Astrocyte (in vitro differentiated cells and primary cell): ENCODE data around the gene SIGLEC12. TPM values are rescaled to one million over a fixed set of nuclear protein-coding genes. Genes with fewer than 3 reads are reported as not detected.

Experiments
- DNase-seq: peaks from one replicate; pipeline ENCODE4 v3.0.0-alpha.2; 2010; ENCODE audit warnings: low read depth
- FAIRE-seq: peaks from 2 replicates; lab custom pipeline; 2011; peaks lifted over from hg19 to GRCh38; lab: Jason Lieb, UNC
- H2AFZ ChIP-seq: 2 replicates; pipeline ENCODE4 v1.6.0; 2012; ENCODE audit warnings: low read depth, low read length, inconsistent platforms
- H3K27ac ChIP-seq: 2 replicates; pipeline ENCODE4 v1.5.1; 2011; ENCODE audit warnings: low read depth, low read length, inconsistent platforms
- H3K27me3 ChIP-seq: 2 replicates; pipeline ENCODE4 v1.6.0; 2011; ENCODE audit warnings: low read length, inconsistent platforms; ENCODE audit not compliant: insufficient read depth
- H3K36me3 ChIP-seq: 2 replicates; pipeline ENCODE4 v1.5.1; 2011; ENCODE audit warnings: low read length, inconsistent platforms; ENCODE audit not compliant: insufficient read depth
- H3K4me1 ChIP-seq: 2 replicates; pipeline ENCODE4 v1.5.1; 2011; ENCODE audit warnings: low read length, inconsistent platforms; ENCODE audit not compliant: insufficient read depth
- H3K4me2 ChIP-seq: 2 replicates; pipeline ENCODE4 v1.6.0; 2012; ENCODE audit warnings: low read length, inconsistent platforms
- H3K4me3 ChIP-seq: 2 replicates; pipeline ENCODE4 v1.5.1; 2011; ENCODE audit warnings: low read depth, mild to moderate bottlenecking, low read length, inconsistent platforms; ENCODE audit not compliant: insufficient read depth
- H3K79me2 ChIP-seq: 2 replicates; pipeline ENCODE4 v1.6.0; 2012; ENCODE audit warnings: mild to moderate bottlenecking, low read length, inconsistent platforms; ENCODE audit not compliant: insufficient read depth
- H3K9ac ChIP-seq: 2 replicates; pipeline ENCODE4 v1.6.0; 2012; ENCODE audit warnings: mild to moderate bottlenecking, low read length, inconsistent platforms
- H3K9me3 ChIP-seq: 2 replicates; pipeline ENCODE4 v1.5.1; 2012; ENCODE audit warnings: low read depth, mild to moderate bottlenecking, low read length, inconsistent platforms; ENCODE audit not compliant: insufficient read depth
- H4K20me1 ChIP-seq: 2 replicates; pipeline ENCODE4 v1.6.0; 2012; ENCODE audit warnings: low read length, inconsistent platforms; ENCODE audit not compliant: insufficient read depth
- H3K27ac Mint-ChIP-seq: one replicate; pipeline ENCODE4 v1.8.0; 2021; ENCODE audit warnings: mild to moderate bottlenecking, mixed read lengths; ENCODE audit not compliant: unreplicated experiment
- H3K27me3 Mint-ChIP-seq: one replicate; pipeline ENCODE4 v1.8.0; 2021; ENCODE audit warnings: low read depth, mixed read lengths; ENCODE audit not compliant: unreplicated experiment
- H3K36me3 Mint-ChIP-seq: one replicate; pipeline ENCODE4 v1.8.0; 2021; ENCODE audit warnings: low read depth, mixed read lengths; ENCODE audit not compliant: unreplicated experiment
- H3K4me1 Mint-ChIP-seq: one replicate; pipeline ENCODE4 v1.8.0; 2021; ENCODE audit warnings: low read depth, mixed read lengths; ENCODE audit not compliant: unreplicated experiment
- H3K4me3 Mint-ChIP-seq: one replicate; pipeline ENCODE4 v1.8.0; 2021; ENCODE audit warnings: mild to moderate bottlenecking, moderate library complexity, mixed read lengths; ENCODE audit not compliant: unreplicated experiment
- H3K9me3 Mint-ChIP-seq: one replicate; pipeline ENCODE4 v1.8.0; 2021; ENCODE audit warnings: mild to moderate bottlenecking, mixed read lengths; ENCODE audit not compliant: unreplicated experiment
- CTCF ChIP-seq: IDR thresholded peaks from 2 replicates; pipeline ENCODE4 v1.5.1; 2011; ENCODE audit warnings: low read depth, mild to moderate bottlenecking, inconsistent platforms, low read length, moderate library complexity; ENCODE audit not compliant: insufficient read depth
- EZH2 ChIP-seq: IDR thresholded peaks from 2 replicates; pipeline ENCODE4 v1.6.1; 2012; ENCODE audit warnings: mild to moderate bottlenecking, low read length, inconsistent platforms; ENCODE audit not compliant: insufficient read depth
- total RNA-seq: library from RNA; stranded (reverse); gene quantifications from 2 replicates; pipeline ENCODE4 v1.2.1, GENCODE V29; 2021

The SIGLEC12 gene
- total RNA-seq, 1 donor from 2014 or later = not detected

DNA sequence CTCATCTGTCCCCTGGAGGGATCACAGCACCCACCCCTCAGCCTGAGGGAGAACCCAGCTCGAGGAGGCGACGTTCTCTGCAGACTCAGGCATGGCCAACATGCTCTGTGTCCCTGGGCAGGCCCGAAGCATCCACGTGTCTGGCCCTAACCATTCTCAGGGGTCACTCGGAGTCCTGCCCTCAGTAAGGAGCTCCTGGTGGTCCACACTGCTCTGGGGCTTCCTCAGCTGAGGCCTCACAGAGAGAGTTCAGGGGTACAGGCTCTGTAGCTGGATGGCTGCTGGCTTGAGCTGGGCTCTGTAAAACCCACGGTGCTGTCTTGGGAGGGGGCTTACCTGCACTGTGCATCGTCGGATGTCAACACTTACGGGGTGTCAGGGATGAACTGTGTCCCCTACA lies 38.9 kb downstream of the SIGLEC12 start:
- FAIRE-seq (no peak), DNase-seq (no peak)
- H2AFZ ChIP-seq = no peak overlapping the region
- no peaks in the 10 kb centered on the region for H3K27me3 ChIP-seq
- H3K36me3 ChIP-seq = no peaks in the 10 kb centered on the region
- no peak overlapping the region for H3K4me3 Mint-ChIP-seq
- no peak overlapping the region for H3K4me2 ChIP-seq
- H3K79me2 ChIP-seq = no peaks in the 10 kb centered on the region
- peaks cover 52% of the 10 kb centered on the region for H3K27me3 Mint-ChIP-seq
- no peaks in the 10 kb centered on the region for H3K36me3 Mint-ChIP-seq
- no peaks in the 10 kb centered on the region for H3K9me3 ChIP-seq
- H3K27ac ChIP-seq = no peak overlapping the region
- no peaks in the 10 kb centered on the region for H3K4me1 ChIP-seq
- TF ChIP-seq EZH2 (no peak), CTCF (no peak)
- H3K27ac Mint-ChIP-seq = no peak overlapping the region
- H3K9me3 Mint-ChIP-seq = no peaks in the 10 kb centered on the region
- no peak overlapping the region for H3K4me3 ChIP-seq
- no peaks in the 10 kb centered on the region for H3K4me1 Mint-ChIP-seq
- H4K20me1 ChIP-seq = no peaks in the 10 kb centered on the region
- H3K9ac ChIP-seq = no peak overlapping the region

DNA sequence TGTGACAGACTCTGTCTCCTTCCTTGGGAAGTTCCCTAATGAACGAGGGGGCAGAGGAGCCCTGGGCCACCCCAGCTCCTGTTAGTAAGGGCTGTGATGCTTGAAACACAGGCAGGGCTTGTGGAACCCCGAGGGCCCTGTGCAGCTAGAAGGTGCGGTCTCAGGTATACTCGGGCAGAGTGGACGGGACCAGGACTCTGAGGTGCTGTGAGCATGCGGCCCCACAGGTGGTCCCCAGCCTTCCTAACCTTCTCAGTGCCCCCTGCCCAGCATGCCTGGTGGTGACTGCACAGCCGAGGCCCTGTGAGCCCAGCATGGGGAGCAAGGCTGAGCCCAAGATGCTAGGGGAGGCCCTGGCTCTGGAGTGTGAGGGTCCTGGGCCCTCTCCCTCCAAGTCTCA lies 39.3 kb downstream of the SIGLEC12 start:
- Mint-ChIP-seq H3K9me3 (no peaks in the 10 kb centered on the region), H3K4me3 (no peak overlapping the region), H3K4me1 (no peaks in the 10 kb centered on the region), H3K27ac (no peak overlapping the region), H3K36me3 (no peaks in the 10 kb centered on the region), H3K27me3 (peaks cover 48% of the 10 kb centered on the region)
- Histone ChIP-seq H3K4me2 (no peak overlapping the region), H3K9me3 (peaks cover 3% of the 10 kb centered on the region), H3K27ac (no peak overlapping the region), H3K79me2 (no peaks in the 10 kb centered on the region), H2AFZ (no peak overlapping the region), H4K20me1 (no peaks in the 10 kb centered on the region), H3K4me1 (no peaks in the 10 kb centered on the region), H3K4me3 (no peak overlapping the region), H3K27me3 (no peaks in the 10 kb centered on the region), H3K9ac (no peak overlapping the region), H3K36me3 (no peaks in the 10 kb centered on the region)
- no peak for FAIRE-seq
- no peak for TF ChIP-seq EZH2
- no peak for DNase-seq

DNA sequence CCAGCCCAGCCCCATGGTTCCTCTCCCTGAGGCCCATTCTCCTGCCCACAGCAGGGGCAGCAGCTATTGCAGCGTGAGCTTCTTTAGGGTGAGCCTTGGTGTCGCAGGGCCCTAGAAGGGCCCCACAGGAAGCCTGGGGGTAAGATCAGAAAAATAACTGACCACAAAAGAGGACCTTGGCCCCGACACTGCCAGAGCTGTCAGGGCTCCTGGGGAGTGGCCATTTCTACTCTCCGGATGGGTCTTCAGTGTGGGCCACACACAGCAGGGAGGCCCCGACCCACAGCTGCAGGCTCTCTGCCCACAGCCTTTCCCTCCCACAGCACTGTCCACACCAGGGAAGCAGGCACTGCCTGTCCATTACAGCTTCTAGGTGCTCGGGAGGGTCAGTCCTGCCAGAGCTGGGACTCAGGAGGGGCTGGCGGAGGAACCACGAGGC lies 39.9 kb downstream of the SIGLEC12 start:
- Histone ChIP-seq H3K79me2 (no peaks in the 10 kb centered on the region), H3K4me3 (no peak overlapping the region), H3K36me3 (no peaks in the 10 kb centered on the region), H3K4me2 (no peak overlapping the region), H3K27ac (no peak overlapping the region), H3K4me1 (no peaks in the 10 kb centered on the region), H2AFZ (no peak overlapping the region), H3K27me3 (no peaks in the 10 kb centered on the region), H3K9ac (no peak overlapping the region), H4K20me1 (no peaks in the 10 kb centered on the region), H3K9me3 (peaks cover 4% of the 10 kb centered on the region)
- DNase-seq = no peak
- Mint-ChIP-seq H3K4me3 (no peak overlapping the region), H3K4me1 (no peaks in the 10 kb centered on the region), H3K9me3 (no peaks in the 10 kb centered on the region), H3K36me3 (no peaks in the 10 kb centered on the region), H3K27ac (no peak overlapping the region), H3K27me3 (peaks cover 43% of the 10 kb centered on the region)
- no peak for TF ChIP-seq CTCF
- no peak for TF ChIP-seq EZH2
- FAIRE-seq = no peak
